Right ventricle myocardium inferior (tissue), 1 donor: ENCODE data around the gene ADAT3. TPM values are rescaled to one million over a fixed set of nuclear protein-coding genes. Genes with fewer than 3 reads are reported as not detected.
A peak's percentile ranks its signal among the peaks of the same experiment; 100 is the strongest.

ENCODE experiments used
- ATAC-seq: fragments of 200-7000 bp; cut with Tn5 transposase; one replicate; pipeline ENCODE4 v1.9.1; 2020; ENCODE audit warnings: mild to moderate bottlenecking, moderate library complexity
- DNase-seq: peaks from one replicate; pipeline ENCODE4 v3.0.0; 2021; ENCODE audit errors: missing footprints
- intact Hi-C: fragments of 100-400 bp; cut with DNase I; formaldehyde crosslinking; loops from one replicate; pipeline ENCODE4 v1.11.0; 2022
- total RNA-seq: library from RNA; stranded (reverse); fragmentation: NEBNext Ultra II Directional; extraction: Animal tissue kit (Norgen Biotek cat#: 25700); gene quantifications from one replicate; pipeline ENCODE4 v1.2.1, GENCODE V29; 2021
- donor health status: DM: no; HTN: yes; CAD: no; lungs with severe emphysema.

ADAT3 gene
- total RNA-seq, 1 donor from 2014 or later, result 1.6 TPM

DNA sequence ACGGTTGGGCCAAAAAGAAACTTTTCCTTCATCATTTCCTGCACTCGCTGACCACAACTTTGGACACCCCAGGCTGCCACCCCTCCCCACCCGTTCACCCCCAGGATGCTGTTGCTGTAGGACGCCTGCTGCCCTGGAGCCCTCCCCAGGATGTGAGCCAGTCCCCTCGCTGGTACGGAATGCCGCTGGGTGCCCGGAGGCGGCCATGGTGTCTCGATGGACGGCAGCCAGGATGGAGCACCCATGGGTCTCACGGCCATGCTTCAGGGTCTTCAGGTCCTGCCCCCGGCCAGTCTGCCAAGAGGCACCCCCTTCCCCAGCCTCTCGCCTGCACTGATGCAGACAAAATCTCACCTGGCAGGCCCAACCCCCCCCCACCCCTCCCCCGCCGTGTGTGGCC is 20.3 kb downstream of the ADAT3 start:
- no peak for DNase-seq
- intact Hi-C loops, result no loop called here
- no peak for ATAC-seq

DNA sequence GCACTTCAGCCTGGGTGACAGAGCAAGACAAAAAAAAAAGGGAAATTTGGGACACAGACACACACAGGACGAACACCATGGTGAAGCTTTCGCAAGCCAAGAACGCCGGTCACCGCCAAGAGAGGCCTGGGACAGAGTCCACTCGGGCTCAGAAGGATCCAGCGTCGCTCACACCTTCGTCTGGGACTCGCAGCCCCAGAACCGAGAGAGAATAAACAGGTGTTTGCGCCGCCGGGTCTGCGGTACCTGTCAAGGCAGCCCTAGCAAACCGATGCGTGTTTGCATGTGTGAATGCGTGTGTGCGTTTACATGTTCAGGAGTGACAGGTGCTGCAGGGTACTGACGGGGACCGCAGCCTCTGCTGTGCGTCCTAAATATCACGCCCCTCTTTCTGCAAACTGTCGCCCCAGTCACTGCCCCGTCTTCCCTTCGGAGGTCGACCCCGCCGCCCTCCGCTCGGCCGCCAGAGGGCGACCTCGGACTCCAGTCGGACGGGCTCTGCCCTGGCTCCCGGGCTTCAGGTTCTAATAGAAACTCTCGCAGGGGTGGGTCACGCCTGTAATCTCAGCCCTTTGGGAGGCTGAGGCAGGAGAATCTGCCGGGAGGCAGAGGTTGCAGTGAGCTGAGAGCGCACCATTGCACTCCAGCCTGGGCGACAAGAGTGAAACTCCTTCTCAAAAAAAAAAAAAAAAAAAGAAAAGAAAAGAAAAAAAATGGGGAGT is 24.0 kb downstream of the ADAT3 start:
- peak; percentile 91 for ATAC-seq
- intact Hi-C loops, result loop anchor here (2.0 kb wide), 1 partner anchor 64 kb away; no protein-coding TSS in a partner anchor
- peak; percentile 93 for DNase-seq

- DNase-seq (no peak), ATAC-seq (no peak)
- intact Hi-C loops, result no loop called here
These were observed 26.2 kb downstream of the ADAT3 start for GRCh38 chr19:1931445-1931844.

DNA sequence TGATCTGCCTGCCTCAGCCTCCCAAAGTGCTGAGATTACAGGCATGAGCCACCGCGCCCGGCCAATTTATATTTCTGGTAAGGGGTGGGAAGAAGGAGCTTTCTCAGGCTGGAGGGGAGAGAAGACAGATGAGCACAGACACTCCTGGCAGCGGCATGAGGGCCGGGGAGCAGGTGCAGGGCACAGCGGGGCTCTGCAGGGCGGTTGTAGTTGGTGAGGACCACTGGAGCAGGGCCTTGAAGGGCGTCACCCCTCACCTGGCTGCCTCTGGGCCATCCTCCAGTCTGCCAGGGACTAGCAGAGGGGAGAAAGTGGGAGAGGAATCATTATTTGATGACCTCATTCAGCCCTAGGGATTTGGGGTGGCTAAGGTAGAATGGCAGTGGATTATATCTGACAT is 27.2 kb downstream of the ADAT3 start:
- intact Hi-C loops, result no loop called here
- ATAC-seq (no peak), DNase-seq (no peak)

GRCh38 chr19:1933244-1933643 is 28.0 kb downstream of the ADAT3 start:
- no peak for ATAC-seq
- DNase-seq, result no peak
- intact Hi-C loops, result no loop called here

DNA sequence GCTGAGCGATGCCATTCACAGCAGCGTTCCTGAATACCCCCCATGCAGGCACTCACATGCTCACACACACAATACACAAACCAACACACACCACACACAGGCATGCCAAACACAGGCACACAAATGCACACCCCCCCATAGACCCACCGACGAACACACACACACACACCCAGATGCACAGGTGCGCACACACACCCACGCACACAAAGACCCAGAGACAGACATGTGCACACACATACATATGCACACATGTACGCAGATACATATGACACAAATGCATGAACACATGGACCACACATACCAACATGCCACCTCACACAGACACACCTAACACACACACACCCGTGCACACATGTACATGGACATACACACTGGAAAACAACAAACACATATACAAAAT is 28.7 kb downstream of the ADAT3 start:
- ATAC-seq, result no peak
- no peak for DNase-seq
- intact Hi-C loops, result no loop called here

DNA sequence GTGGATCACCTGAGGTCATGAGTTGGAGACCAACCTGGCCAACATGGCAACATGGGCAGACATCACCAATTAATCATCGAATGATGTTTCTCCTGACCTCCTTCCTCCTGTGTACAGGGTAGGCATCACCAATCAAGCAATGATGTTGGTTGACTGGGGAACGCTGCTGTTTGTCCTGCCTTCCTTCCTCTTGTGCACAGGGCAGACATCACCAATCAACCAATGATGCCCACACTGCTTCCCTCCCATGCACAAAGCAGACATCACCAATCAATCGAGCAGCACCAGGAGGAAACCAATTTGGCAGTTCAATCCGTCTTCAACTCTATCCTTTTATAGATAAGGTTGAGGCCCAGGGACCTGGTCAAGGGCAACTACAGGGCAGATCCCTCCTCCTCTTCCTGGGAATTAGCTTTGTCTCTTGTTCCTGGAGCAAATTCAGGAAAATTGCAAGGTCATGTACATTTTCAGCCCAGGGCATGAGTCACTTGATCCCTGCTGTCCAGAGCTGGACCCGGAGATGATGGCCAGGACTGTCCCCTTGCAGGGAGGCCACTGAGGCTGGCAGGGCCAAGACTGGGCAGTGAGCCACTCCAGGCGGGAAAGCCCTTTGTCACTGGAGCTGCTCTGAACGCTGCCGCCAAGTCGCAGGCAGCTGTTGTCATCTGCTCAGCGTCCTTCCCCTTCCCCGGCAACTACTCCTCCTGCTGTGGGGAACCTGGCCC is 30.4 kb downstream of the ADAT3 start:
- DNase-seq (no peak), ATAC-seq (no peak)
- intact Hi-C loops, result no loop called here

DNA sequence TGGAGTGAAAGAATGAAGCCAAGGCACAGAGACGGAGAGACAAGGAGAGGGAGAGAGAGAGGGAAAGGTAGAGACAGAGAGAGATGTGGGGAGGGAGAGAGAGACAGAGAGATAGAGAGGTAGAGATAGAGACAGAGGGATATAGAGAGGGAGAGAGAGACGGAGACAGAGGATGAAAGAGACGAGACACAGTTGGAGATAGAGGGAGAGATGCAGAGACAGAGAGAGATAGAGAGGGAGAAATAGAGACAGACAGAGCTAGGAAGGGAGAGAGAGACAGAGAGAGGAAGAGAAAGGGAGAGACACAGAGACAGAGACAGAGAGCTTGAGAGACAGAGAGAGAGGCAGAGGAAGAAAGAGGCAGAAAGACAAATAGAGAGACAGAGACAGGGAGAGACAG is 31.2 kb downstream of the ADAT3 start:
- intact Hi-C loops, result no loop called here
- no peak for DNase-seq
- ATAC-seq, result no peak

GRCh38 chr19:1936916-1937610 is 31.9 kb downstream of the ADAT3 start:
- ATAC-seq (no peak), DNase-seq (no peak)
- intact Hi-C loops, result no loop called here

DNA sequence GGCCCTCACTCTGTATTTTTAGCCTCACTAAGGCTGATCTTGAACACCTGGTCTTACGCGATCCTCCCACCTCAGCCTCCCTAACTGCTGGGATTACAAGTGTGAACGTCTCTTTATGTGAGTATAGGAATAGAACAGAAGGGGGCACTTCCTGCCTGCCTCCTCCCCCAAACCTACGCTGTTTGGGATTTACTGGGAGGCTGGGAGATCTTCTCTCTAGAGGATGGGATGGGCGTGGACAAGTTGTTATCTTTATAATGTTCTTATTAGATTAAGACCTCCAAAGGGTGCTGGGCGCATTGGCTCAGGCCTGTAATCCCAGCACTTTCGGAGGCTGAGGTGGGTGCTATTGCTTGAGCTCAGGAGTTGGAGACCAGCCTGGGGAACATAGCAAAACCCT is 32.9 kb downstream of the ADAT3 start:
- intact Hi-C loops, result no loop called here
- no peak for ATAC-seq

GRCh38 chr19:1941146-1942077 is 36.2 kb downstream of the ADAT3 start, which contains the start of gene CSNK1G2:
Gene CSNK1G2 (plus strand): TSS chr19:1941172. CDS start chr19:1969773, 28,601 bp downstream.
- no peak for DNase-seq
- intact Hi-C loops, result no loop called here
- ATAC-seq, result no peak

More for the DNA sequence above, 32.9 kb downstream of the ADAT3 start:
- no peak for DNase-seq

DNA sequence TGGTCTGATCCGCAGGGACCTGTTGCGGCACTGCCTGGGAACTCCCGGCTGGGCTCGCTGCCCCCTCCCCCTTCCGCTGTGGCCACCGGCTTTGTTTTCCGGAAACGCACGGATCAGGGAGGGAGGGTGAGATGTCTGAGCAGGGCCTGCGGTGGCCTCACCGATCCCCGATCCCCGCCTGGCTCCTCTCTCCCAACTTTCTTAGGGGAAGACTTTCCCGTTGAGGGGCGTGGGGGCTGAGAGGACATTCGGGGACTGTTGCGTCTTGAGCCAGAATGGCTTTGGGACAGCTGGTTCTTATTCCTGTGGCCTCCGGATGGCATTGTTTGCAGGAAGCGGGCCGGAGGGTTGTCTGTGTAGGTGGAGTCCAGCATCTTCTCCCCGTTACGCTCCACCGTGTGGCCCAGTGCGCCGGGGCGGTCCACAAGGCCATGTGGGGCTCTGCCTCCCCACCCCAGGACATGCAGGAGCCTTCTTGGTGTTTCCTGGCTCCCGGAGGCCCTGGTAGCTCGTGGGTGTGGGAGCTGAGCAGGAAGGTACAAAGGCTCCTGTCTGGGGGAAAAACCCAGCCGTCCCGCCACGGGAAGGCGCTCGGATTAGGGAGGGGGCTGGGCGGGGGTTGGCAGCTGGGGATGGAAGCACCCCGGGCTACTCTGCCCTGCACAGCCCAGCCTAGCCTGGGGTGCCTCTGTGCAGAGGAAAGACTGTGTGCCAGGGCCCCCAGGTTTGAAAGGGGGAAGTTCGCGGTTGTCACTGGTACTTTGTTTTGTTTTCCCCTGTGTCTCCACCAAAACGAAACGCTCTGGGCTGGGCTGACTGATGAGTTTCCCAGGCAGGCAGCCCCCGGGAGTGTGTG is 37.1 kb downstream of the ADAT3 start:
- intact Hi-C loops, result no loop called here
- DNase-seq (no peak), ATAC-seq (peak; percentile 22)

DNA sequence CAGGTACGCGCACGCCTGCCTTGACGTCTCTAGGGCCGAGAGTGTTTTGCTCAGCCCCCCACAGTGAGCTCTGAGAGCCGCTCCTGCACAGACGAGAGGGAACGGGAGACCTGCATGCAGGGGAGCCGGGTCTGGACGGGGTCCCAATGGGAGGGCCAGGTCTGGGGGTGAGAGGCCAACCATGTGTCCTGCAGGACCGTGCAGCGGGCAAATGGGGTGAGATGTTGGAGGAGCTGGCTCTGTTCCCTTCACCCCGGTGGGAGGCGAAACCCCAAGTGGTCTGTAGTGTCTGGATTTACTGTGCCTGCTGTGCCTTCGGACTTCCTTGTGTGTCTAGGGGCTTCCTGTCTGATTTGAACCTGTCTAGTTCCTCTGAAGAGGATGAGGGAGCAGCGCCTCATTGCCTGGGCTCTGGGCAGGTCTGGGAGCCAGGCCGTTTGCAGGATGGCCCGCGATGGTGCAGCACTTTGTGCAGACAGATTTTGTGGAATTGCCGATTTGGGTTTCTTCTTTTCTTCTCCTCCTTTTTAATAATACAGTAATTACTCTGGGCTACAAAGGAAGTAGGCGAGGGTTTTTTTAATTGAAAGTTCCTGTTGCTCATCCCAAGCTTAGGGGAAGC is 37.8 kb downstream of the ADAT3 start:
- intact Hi-C loops, result no loop called here
- no peak for DNase-seq
- ATAC-seq, result no peak

DNA sequence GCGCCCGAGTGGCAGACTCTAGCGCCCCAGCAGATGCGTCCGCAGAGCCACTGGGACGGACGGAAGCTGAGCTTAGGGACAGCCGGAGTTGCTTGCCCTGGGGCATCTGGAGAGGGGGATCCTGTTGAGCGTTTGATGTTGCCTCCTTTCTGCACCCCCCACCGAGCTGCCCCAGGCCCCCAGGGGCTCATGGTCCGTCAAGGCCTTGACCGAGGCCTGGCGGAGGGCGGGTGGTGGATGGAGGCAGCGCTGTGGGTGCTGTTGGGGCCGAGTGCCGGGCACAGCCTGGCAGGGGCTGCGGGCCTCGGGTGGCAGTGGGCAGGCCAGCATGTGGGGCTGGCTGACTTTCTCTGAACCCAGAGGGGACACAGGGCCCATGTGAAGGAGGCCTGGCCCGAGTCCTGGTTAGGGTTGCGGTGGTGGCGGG is 38.5 kb downstream of the ADAT3 start:
- intact Hi-C loops, result no loop called here
- DNase-seq, result no peak
- no peak for ATAC-seq

- intact Hi-C loops, result no loop called here
- DNase-seq, result no peak
- ATAC-seq, result no peak
These were observed 39.1 kb downstream of the ADAT3 start for GRCh38 chr19:1944088-1944915.

DNA sequence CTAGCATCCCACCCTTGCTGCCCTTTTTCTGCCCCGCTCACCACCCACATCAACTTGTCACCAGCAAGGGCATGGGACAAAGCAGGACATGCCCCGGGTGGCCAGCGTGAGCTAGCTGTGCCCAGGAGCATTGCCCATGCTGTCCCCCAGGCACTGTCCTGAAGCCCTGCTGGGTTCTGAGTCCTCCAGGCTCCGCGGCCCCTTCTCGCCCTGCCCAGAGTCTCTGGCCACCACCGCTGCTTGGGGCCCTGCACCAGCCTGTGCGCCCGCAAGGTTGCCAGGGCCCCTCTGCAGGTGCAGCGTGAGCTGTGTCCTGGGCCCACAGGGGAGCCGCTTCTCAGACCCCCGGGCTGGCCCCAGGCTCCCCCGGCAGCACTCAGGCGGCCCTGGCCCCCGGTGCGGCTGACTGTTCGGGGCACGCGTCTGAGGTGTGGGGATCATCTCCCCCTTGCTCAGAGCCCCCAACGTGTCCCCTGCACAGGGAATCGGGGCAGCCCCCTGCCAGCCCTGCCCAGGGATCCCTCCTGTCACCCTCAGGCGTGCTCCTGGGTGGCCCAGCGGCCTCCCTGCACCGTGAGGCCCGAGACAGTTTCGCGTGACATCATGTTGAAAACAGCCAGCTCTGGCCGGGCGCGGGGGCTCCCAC is 39.8 kb downstream of the ADAT3 start:
- intact Hi-C loops, result no loop called here
- DNase-seq (no peak), ATAC-seq (no peak)
